Fibroblast of lung (primary cell): ENCODE data around the gene GMPR2. TPM values are rescaled to one million over a fixed set of nuclear protein-coding genes. Genes with fewer than 3 reads are reported as not detected.

Experiments
- DNase-seq, 2 donors: peaks; one replicate each; pipeline versions ENCODE4 v3.0.0 to v3.0.0-alpha.2; 2010; ENCODE audit warnings: low read depth in 2 of 2
- H2AFZ ChIP-seq: 2 replicates; pipeline ENCODE4 v1.5.1; 2012; ENCODE audit warnings: low read length, control low read depth, inconsistent platforms
- H3K27ac ChIP-seq: 2 replicates; pipeline ENCODE4 v1.5.1; 2011; ENCODE audit warnings: low read length, control low read depth; ENCODE audit not compliant: insufficient read depth
- H3K27me3 ChIP-seq: 2 replicates; pipeline ENCODE4 v1.5.1; 2011; ENCODE audit warnings: mild to moderate bottlenecking, low read length; ENCODE audit not compliant: control insufficient read depth, insufficient read depth
- H3K36me3 ChIP-seq: 2 replicates; pipeline ENCODE4 v1.5.1; 2011; ENCODE audit warnings: low read length; ENCODE audit not compliant: control insufficient read depth, insufficient read depth
- H3K4me1 ChIP-seq: 2 replicates; pipeline ENCODE4 v1.5.1; 2011; ENCODE audit warnings: low read length; ENCODE audit not compliant: control insufficient read depth, insufficient read depth; ENCODE audit errors: extremely low read depth
- H3K4me2 ChIP-seq: 2 replicates; pipeline ENCODE4 v1.5.1; 2011; ENCODE audit warnings: low read length, control low read depth; ENCODE audit not compliant: insufficient read depth; ENCODE audit errors: extremely low read depth
- H3K4me3 ChIP-seq, 4 experiments: fragments of 200-600 bp in 1 of 4; sonication (generic) in 1 of 4; replicated peaks in 1 of 4; 2 replicates each; pipeline ENCODE4 v1.5.1; 2011 to 2016; ENCODE audit warnings: low read length in 4 of 4, low read depth in 3 of 4, mild to moderate bottlenecking in 3 of 4, control low read depth in 2 of 4, inconsistent platforms in 1 of 4, mixed read lengths in 1 of 4; ENCODE audit not compliant: insufficient read depth in 1 of 4; ENCODE audit errors: control extremely low read depth in 1 of 4
- H3K79me2 ChIP-seq: 2 replicates; pipeline ENCODE4 v1.5.1; 2012; ENCODE audit warnings: mild to moderate bottlenecking, low read length, inconsistent platforms; ENCODE audit not compliant: control insufficient read depth, insufficient read depth
- H3K9ac ChIP-seq: 2 replicates; pipeline ENCODE4 v1.5.1; 2011; ENCODE audit warnings: mild to moderate bottlenecking, low read length, control low read depth; ENCODE audit not compliant: insufficient read depth
- H3K9me3 ChIP-seq: 2 replicates; pipeline ENCODE4 v1.5.1; 2012; ENCODE audit warnings: low read depth, low read length; ENCODE audit not compliant: control insufficient read depth, insufficient read depth
- H4K20me1 ChIP-seq: 2 replicates; pipeline ENCODE4 v1.5.1; 2011; ENCODE audit warnings: low read length; ENCODE audit not compliant: control insufficient read depth, insufficient read depth; ENCODE audit errors: extremely low read depth
- EZH2 ChIP-seq: IDR thresholded peaks from 2 replicates; pipeline ENCODE4 v1.5.1; 2012; ENCODE audit warnings: low read length, control low read depth, mild to moderate bottlenecking; ENCODE audit errors: missing control alignments
- polyA plus RNA-seq, 2 donors: library from polyadenylated mRNA; depleted of rRNA in 1 of 2; stranded (reverse) in 1 of 2; unstranded in 1 of 2; fragments of >200 nt; gene quantifications; 2 replicates each; pipeline ENCODE4 v1.2.1, GENCODE V29; 2011 to 2012; ENCODE audit warnings: missing spikeins in 1 of 2
- total RNA-seq: library from RNA; depleted of rRNA; stranded (reverse); fragments of >200 nt; gene quantifications from 2 replicates; pipeline ENCODE4 v1.2.1, GENCODE V29; 2014
- TF ChIP-seq, protein P1 (sequence below), 2 donors: IDR thresholded peaks in 1 of 2; conservative IDR thresholded peaks in 1 of 2; 1 replicate in 1 of 2; 2 replicates in 1 of 2; pipeline ENCODE4 v1.5.1; 2011 to 2012; ENCODE audit warnings: low read length in 2 of 2, control low read depth in 1 of 2, inconsistent platforms in 1 of 2, low read depth in 1 of 2, mild to moderate bottlenecking in 1 of 2

GMPR2 gene
- total and polyA plus RNA-seq, 2 donors (not counting 1 experiment from before 2014, with no cell fraction given): 80.2 to 128 TPM

DNA sequence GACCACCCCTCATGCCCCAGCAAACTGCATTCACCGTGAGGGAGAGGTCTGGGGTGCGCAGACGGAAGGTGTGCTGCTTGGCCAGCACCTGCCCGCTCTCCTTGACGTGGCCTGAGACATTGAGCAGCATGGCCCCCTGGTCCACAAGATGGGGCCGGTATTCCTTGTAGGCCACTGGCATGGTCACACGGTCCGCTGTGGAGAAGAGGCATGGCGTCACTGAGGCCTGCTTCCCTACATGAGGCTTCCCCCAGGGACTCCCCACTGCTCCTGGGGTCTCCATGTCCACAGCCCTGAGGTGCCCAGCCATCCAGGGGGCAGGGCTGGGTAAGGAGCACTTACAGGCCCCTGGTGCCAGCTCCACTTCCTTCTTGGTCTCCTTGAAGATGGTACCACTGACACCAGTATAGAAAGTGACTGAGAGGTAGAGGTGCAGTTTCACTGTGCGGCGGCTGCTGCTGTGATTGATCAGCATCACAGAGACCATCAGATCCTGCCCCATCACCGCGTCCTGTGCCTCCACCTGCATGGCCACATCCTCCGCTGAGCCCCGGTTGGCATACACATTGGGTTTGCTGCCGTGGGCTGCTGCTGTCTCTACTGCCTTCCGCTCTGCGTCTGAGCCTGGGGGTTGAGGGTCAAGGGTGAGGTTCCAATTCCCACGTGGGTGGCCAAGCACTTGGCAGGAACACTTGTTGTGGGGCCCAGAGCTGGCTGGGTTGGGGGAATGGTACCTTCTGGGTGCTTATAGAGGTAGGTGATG is 22.1 kb downstream of the GMPR2 start:
- Histone ChIP-seq H4K20me1 (no peaks in the 10 kb centered on the region), H3K79me2 (no peaks in the 10 kb centered on the region), H3K4me2 (no peak overlapping the region), H3K4me3 (no peak overlapping the region), H3K27me3 (no peaks in the 10 kb centered on the region), H3K9ac (no peak overlapping the region), H3K4me1 (no peaks in the 10 kb centered on the region), H3K36me3 (no peaks in the 10 kb centered on the region), H2AFZ (no peak overlapping the region), H3K27ac (no peak overlapping the region), H3K9me3 (no peaks in the 10 kb centered on the region)
- TF ChIP-seq, protein P1, sequence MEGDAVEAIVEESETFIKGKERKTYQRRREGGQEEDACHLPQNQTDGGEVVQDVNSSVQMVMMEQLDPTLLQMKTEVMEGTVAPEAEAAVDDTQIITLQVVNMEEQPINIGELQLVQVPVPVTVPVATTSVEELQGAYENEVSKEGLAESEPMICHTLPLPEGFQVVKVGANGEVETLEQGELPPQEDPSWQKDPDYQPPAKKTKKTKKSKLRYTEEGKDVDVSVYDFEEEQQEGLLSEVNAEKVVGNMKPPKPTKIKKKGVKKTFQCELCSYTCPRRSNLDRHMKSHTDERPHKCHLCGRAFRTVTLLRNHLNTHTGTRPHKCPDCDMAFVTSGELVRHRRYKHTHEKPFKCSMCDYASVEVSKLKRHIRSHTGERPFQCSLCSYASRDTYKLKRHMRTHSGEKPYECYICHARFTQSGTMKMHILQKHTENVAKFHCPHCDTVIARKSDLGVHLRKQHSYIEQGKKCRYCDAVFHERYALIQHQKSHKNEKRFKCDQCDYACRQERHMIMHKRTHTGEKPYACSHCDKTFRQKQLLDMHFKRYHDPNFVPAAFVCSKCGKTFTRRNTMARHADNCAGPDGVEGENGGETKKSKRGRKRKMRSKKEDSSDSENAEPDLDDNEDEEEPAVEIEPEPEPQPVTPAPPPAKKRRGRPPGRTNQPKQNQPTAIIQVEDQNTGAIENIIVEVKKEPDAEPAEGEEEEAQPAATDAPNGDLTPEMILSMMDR (conservative IDR thresholded peaks at IDR 0.05 in 1 of 2, IDR thresholded peaks at IDR 0.05 in 1 of 2; ENCODE audit: low read depth in 1 of 2, low read length in 2 of 2): no peak
- TF ChIP-seq EZH2: no peak
- DNase-seq: no peak

DNA sequence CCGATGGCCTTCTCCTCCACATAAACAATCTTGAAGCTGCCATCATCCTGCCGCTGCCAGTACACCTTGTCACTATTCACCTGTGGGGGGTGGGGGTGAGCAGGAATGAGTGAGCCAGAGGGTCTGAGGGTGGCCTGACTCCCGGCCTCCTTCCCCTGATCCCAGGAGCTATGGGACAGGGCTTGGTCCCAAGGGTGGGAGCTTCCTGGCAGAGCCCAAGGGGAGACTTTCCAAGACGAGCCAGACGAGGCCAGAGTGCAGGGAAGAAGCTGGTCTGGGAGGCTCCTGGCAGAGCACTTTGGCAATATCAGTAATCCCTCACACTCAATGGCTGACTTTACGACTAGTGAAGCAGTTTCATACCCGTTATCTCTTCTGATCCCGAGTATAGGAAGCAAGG is 22.7 kb downstream of the GMPR2 start:
- no peaks in the 10 kb centered on the region for H3K36me3 ChIP-seq
- no peak overlapping the region for H3K9ac ChIP-seq
- H3K27ac ChIP-seq: no peak overlapping the region
- H3K4me2 ChIP-seq: no peak overlapping the region
- H3K4me1 ChIP-seq: no peaks in the 10 kb centered on the region
- no peaks in the 10 kb centered on the region for H3K27me3 ChIP-seq
- H4K20me1 ChIP-seq: no peaks in the 10 kb centered on the region
- H3K4me3 ChIP-seq: no peak overlapping the region
- no peak overlapping the region for H2AFZ ChIP-seq
- DNase-seq: no peak
- TF ChIP-seq EZH2: no peak
- TF ChIP-seq, protein P1 (conservative IDR thresholded peaks at IDR 0.05 in 1 of 2, IDR thresholded peaks at IDR 0.05 in 1 of 2; ENCODE audit: low read depth in 1 of 2, low read length in 2 of 2): no peak
- no peaks in the 10 kb centered on the region for H3K79me2 ChIP-seq
- no peaks in the 10 kb centered on the region for H3K9me3 ChIP-seq

DNA sequence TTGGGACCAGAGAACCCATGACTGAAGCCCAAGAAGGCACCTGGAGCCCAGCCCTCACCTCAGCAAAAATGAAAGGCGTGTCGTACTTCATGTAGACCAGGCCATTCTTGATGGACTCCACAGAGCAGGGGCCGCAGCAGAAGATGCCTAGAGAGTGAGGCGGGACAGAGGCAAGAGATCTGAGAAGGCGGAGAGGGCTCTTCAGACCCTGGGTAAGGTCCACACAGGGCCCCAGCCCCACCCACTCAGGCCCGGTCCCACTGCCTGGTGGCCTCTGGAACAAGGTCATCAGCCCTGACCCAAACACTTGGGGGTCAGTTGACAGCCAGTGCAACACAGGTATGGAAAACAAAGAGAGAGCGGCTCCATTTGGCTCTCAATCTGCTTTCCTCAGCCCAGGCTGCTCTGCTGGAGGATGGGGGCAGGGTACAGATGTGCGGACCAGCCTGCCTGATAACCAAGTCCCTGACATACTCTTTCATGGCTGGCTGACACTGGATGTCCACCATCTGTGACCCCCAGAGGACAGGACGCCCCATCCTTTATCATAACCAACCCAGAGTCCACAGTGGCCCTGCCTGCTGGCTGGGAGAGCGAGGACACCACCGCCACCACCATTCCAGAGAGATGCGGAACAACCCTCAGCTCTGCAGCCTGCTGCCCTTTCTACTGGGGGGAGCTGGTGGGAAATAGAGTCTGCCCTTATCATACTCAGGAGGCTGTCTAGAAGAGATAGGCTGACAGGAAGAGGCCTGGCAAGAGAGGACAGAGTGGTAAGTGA is 23.4 kb downstream of the GMPR2 start:
- Histone ChIP-seq H3K9me3 (no peaks in the 10 kb centered on the region), H3K27ac (no peak overlapping the region), H3K27me3 (no peaks in the 10 kb centered on the region), H3K4me3 (no peak overlapping the region), H3K9ac (no peak overlapping the region), H3K79me2 (no peaks in the 10 kb centered on the region), H2AFZ (no peak overlapping the region), H3K4me2 (no peak overlapping the region), H3K36me3 (no peaks in the 10 kb centered on the region), H3K4me1 (no peaks in the 10 kb centered on the region), H4K20me1 (no peaks in the 10 kb centered on the region)
- DNase-seq: no peak
- no peak for TF ChIP-seq EZH2
- TF ChIP-seq, protein P1 (conservative IDR thresholded peaks at IDR 0.05 in 1 of 2, IDR thresholded peaks at IDR 0.05 in 1 of 2; ENCODE audit: low read depth in 1 of 2, low read length in 2 of 2): no peak
